ENCODE data around the gene CHIT1.

The CHIT1 gene

GRCh38 chr1:203215573-203215972 is 13.9 kb downstream of the CHIT1 start:
- no peak for DNase-seq

- no peak for DNase-seq
Observed at GRCh38 chr1:203214871-203215270, 14.6 kb downstream of the CHIT1 start.

DNA sequence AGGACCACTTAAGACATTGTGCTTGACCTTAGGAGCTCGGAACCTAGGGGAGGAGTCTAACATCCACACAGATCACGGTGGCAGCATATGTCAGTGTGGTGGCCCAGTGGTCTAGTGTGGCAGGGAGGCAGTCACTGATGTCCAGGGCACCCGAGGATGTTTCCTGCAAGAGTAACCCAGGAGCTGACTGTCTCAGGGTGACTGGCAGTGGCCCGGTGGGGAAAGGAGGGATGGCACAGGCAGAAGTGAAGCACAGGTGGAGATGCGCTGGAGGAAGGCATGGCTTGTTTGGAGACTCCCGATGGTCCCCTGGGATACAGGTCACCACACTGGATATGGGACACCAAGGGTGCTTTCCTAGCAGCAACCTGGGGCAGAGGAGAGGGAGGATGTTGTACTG is 16.3 kb downstream of the CHIT1 start:
- DNase-seq, result no peak

DNA sequence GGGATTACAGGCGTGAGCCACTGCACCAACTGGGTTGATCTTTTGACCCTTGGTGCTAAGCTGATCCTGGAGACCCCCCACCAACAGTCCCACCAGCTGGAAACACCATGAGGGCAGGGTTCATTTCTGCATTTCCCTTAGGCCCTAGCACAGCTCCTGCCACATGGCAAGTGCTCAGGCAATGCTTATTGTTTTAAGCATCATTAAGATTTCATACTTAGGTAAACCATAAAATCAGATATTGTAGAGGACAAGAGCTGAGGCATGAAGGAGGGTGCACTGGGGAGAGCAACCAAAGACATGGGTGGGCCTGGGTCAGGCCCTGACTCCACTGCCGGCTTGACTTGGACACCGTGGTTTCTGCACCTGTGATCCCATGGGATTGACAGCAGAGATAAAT is 17.7 kb downstream of the CHIT1 start:
- no peak for DNase-seq

DNA sequence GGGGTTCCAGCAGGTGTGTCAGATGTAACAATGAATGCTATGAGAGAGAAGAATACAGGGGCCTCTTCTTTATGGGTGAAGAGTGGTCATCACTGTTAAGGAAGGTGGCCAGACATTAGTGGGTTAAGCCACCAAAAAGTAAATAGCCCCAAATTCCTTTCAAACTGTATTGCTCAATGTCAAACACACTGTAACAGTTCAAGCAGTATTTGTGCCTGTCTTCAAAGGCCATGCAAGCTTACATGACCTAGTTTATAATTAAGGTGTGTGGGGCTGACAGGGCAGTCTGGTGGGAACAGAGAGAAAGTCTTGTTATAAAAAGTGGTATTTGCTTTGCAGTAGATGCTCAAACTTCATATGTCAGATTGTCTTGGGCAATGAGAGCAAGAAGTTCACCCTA is 18.5 kb downstream of the CHIT1 start:
- no peak for DNase-seq

GRCh38 chr1:203210350-203210749 is 19.1 kb downstream of the CHIT1 start:
- DNase-seq, result no peak

- DNase-seq, result no peak
Observed at GRCh38 chr1:203208181-203208580, 21.3 kb downstream of the CHIT1 start.

GRCh38 chr1:203207751-203208150 is 21.7 kb downstream of the CHIT1 start:
- no peak for DNase-seq

DNA sequence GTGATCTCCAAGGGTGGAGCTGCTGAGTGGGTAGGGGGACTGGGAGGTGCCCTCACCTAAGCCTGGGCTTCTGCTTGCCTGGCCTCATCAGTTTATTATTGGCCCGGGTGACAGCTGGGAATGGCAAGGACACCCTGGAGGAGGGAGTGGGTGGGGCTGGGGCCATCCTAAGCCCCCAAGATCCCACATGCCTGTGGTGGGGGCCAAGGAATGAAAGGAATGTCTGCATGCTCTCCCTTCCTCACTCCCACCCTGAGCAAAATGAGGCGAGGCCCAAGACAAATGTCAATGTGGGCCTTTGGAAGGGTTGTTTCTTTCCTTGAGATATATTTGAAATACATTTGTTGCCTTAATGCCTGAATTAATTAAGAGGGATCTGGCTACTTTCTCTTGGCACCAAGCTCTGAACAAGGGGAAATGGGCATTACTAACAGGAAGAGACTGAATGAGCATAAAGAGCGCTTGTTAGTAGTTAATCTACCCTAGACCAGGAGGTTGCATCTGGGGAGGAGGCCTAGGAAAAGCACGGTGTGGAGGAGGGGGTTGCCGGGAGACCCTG is 23.3 kb downstream of the CHIT1 start:
- DNase-seq, result peak; percentile 59

DNA sequence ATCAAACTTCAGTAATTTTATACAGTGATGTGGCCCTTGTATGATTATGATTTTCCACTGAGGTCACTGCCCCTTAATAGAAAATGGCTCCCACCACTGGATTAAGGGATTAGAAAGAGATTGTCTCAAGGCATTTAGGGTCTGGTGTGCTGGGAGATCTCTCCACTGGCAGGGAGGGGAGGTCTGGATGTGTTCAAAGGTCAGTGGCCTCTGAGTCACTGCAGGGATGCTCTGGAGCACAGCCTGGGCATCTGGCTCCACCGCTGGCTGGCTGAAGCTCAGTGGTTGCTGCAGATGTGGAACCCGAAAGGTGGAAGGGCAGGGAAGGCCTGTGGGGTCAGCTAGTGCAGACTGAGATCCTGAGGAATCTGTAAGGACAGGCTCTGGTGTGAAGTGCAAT is 24.7 kb downstream of the CHIT1 start:
- no peak for DNase-seq

- no peak for DNase-seq
Observed at GRCh38 chr1:203202431-203203245, 26.8 kb downstream of the CHIT1 start.

GRCh38 chr1:203201516-203202205 is 27.8 kb downstream of the CHIT1 start:
- no peak for DNase-seq

GRCh38 chr1:203200916-203201315 is 28.6 kb downstream of the CHIT1 start:
- no peak for DNase-seq

GRCh38 chr1:203199816-203200571 is 29.5 kb downstream of the CHIT1 start:
- DNase-seq, result no peak

GRCh38 chr1:203199481-203199815 is 30.0 kb downstream of the CHIT1 start:
- no peak for DNase-seq

DNA sequence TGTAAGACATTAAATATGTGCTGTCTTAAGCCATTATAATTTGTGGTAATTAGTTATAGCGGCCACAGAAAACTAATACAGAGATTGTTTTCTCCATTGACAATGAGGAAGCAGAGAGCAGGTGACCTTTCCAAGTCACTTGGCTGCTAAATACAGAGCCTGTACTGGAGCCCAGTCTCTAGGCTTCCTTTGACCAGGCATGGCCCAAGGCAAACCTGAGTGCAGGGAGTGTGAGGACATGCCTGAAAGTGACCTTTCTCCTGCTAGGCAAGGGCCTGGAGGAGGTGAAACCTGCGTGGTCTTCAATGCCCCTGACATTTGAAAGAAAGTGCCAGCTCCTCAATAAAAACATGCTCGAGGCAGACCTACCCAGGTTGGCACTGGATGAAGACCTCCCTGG is 30.5 kb downstream of the CHIT1 start:
- DNase-seq, result no peak

DNA sequence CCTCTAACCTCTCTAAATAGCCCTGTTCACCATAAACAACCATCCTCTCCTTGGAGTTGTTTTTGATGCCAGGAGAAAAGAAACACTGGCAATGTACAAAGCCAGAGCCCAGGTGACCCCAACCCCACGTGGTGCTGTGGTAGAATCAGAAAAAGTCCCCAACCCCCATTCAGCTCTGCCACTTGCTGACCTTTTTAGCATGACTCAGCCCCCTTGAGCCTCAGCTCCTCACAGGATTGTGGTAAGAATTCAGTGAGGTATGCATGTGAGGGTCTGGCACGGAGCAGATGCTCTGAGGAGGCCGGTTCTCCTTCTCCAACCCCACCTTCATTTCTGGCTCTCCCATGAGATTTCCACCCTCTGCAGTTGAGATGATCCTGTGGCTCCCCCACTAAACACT is 31.8 kb downstream of the CHIT1 start:
- DNase-seq, result no peak

DNA sequence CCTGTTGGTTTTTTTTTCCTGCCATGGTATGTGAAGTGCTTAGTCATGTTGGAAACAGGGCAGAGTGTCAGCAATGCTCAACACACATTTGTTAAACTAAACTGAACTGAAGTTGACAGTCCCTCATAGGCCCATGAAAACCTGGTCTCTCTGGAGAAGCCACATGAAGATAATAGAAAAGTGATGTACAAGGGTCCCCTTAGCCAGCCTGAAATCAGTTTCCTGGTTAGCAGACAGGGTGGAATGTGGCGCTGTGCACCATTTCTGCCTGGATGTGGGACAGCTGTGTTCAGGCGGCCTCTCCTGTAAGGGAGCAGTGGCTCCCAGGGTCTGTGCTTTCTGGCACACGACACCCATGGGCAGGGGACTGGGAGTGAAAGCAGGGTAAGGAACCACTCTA is 33.1 kb downstream of the CHIT1 start:
- no peak for DNase-seq

DNA sequence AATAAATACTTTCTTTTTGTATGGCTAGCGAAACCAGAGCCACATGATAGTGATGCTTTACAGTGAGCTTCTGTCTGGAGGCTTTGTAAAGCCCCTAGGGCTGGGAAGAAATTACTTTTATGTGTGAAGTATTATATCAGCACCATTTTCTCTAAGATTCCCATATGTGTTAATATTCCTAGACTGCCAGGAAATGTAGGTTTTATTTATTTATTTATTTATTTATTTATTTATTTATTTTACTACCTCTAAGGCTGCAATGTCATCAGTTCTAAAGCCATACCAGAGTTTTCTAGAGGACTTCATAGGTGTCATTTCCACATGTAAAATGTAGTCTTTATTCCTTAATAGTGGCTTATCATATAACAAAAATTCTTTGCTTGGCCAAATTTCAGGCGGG is 38.5 kb downstream of the CHIT1 start:
- no peak for DNase-seq

DNA sequence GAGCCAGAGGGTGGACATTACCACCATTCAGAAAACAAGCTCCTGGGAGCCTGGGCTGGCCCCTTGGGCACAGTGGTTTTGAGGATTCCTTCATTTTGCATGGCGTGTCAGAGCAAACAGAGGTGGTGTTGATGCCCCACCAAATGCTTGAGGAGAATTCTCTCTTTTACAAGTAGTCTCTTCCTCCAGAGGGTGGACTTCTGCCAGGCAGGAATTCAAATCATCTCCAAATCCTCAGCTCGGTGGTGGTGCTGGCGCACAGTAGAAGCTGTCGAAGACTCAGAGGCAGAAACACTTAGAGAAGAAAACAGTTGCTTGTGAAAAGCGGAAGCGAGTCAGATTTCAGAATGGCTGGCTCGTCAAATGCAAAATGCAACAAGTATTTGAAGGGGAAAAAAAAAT is 39.5 kb downstream of the CHIT1 start:
- no peak for DNase-seq

GRCh38 chr1:203188686-203189232 is 40.7 kb downstream of the CHIT1 start:
- DNase-seq, result no peak

GRCh38 chr1:203187689-203188264 is 41.7 kb downstream of the CHIT1 start:
- no peak for DNase-seq

DNA sequence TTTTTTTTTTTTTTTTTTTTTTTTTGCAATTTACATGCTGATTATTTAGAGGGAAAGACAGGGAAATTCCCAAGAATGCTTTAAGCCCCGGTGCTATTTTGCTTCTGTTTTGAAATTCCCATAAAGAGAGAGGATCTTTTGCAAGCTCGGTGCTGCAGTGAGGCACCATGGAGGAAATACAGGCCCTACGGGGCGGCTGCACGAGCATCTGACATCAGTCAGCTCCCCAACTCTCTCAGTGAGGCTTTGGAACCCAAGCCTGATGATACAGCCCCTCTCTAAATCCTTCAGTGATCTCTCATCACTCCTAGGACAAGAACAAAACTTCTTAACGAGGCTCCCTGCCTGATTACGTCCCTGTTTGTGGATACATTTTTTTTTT is 42.2 kb downstream of the CHIT1 start:
- no peak for DNase-seq
